GM21825 (cell line): ENCODE results near the gene RGS3.

ENCODE experiments used
- ATAC-seq: cut with Tn5 transposase; IDR thresholded peaks from one replicate; pipeline ENCODE4 v1.9.1; 2021; ENCODE audit warnings: mild to moderate bottlenecking, moderate library complexity; ENCODE audit not compliant: unreplicated experiment

The RGS3 gene

DNA sequence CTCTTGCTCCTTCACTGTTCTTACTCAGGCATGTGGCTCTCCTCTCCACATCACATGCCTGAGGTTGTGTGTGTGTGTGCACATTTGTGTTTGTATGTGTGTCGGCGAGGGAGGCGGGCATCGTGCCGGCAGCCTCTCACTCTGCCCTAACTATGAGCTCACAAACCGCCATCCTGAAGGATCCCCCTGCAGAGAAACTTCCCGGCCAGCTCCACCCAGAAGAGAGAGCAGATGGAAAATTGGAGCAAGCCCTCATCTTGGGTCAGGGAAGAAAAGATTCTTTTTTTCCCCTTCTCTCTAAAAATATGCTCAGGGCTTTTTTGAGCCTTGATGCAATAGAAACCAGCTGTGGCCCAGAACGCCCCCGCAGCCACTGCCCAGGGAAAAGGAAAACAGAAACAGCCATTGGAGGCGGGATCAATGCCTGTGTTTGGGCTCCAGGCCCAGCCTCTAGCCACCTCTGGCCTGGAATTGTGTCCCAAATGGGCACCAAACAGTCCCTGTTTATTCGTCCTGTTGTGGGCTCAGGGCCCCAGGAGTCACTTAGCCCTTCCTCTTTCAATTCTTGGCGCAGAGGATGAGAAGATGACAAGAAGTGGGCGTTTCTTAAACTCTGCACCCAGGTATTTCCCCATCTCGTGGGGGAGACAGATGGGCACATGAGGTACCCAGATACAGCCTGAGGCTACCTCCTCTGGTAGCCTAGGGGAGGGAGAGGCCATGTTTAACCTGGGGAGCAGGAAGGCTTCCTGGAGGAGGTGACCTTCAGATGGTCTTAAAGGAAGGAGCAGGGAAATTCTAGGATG, 151.5 kb downstream of the RGS3 start:
- peak; percentile 54 for ATAC-seq

DNA sequence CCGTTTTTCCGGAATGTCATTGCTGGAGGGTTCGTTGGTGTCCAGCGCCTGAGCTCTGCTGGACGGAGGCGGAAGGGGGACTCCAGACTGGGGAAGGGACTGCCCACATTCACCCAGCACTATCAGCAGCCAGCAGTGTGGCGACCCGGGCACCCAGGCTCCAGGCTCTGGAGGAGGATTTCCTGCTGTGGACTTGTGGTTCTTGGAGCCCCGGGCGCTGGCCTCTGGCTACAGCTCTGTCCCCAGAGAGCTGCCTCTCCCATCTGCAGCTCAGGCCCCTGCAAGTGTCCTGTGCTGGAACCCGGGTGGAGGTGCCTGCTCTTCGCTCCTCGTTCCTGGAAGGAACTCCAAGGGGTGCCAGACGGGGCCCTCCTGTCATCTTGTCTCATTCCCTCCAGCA, 152.6 kb downstream of the RGS3 start:
- no peak for ATAC-seq

DNA sequence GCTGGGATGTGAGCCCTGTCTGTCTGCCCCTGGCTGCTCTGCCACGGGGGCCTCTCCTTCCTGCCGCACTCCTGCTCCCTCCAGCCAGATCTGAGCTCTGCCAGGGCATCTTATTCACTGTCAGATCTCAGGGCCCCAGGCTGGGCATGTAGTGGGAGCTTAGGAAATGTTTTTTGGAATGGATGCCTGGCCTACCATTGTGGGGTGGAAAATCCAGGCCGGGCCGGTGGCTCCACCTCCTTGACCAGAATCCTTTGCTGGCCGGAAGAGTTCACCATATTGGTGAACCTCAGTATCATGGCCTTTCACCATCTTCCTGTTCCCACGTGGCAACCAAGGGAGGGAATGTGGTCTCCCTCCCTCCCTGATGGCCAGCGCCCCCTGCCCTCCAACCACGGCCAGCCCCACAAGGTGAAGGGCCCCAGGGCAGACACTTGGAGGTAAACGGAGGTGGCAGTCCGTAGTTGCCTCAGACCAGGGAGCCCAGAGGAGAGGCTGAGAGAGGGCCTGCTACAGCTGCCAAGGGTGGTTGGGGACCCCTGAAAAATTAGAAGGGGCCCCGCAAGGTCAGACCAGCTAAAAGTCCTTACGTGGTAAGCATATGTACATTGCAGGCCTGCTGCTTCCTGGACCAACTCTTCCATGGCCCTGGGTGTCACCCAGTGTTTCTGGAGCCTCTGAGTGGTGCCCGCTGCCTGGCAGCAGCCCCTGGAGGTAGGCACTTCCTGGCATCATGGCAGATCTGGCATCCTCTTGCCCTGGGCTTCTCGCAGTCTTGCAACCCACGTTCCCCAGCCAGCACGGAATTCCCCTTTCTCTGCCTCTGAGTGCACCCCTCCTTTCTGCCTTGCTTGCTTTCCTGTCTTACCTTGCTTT, 153.3 kb downstream of the RGS3 start:
- ATAC-seq: no peak

DNA sequence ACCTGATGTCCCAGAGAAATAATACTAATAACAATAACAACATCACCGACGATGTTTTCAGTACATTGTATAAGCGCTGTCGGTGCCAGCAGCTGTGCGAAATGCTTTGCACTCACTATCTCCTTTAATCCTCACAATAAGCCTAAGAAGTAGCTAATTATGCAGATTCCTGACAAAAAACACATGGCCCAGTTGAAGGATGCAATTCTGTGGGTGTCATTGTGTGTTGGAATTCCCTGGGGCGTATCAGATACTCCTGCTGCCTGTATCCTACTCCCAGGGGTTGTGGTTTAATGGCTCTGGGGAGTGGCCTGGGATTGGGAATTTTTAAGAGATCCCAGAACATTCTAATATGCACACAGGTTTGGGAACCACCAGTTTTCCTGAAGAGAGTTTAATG, 154.0 kb downstream of the RGS3 start:
- ATAC-seq: no peak

DNA sequence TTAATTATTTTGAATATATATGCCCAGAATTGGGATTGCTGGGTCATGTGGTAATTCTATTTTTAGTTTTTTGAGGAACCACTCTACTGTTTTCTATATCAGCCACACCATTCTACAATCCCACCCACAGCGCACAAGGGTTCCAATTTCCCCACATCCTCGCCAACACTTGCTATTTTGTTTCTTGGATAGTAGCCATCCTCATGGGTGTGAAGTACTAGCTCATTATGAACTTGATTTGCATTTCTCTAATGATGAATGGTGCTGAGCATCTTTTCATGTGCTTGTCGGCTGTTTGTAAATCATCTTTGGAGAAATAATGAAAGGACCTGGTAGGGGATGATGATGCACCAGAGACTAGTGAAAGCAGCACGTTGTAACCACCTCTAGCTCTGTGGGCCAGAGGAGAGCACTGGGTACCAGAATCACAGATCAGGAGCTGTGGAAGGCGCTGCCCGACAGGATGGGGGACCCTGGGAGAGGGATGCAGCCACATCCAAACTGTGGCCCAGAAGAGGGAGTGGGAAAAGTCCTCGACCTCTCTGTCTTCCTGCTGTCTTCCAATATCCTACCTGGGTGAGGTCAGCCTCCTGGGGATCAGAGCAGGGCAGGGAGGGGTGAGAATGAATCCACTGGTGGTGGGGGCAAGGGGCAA, 155.4 kb downstream of the RGS3 start:
- no peak for ATAC-seq

DNA sequence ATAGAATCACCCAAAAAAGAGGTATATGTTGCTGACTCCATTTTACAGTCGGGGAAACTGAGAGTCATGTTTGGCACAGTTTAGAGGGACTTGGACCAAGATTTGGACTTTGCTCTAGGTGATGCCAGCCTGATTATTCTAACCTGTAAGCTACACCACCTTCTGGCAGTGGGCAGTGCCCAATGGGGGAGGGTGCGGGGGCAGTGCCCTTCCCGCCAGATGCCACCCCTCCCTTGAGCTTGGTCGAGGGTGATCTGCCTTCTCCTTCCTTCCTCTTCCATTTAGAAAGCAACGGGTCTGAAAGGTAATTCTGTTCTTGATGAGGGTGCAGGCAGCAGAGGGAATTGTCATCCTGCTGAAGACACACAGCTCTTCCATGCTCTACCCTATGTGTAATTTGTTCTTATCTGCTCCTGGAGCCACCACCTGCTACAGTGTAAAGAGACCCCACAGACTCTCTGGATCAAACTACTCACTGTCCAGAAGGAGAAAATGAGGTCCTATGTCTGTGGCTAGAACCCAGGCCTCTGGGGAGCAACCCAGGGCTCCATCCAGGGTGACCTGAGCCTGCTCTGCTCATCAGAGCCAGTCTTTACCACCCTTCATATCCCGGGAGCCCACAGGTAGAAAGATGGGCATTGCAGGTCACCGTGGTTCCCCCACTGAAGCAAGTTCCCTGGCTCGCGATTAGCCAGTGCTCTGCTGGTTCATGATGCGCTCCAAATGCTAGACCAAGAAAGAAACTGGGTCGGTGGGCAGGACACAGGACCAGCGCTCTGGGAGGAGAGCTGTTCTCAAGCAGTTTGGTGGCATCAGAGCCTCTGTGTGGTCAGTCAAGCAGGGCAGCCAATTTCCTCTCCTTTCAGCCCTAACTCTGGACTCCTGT, 156.2 kb downstream of the RGS3 start:
- ATAC-seq: no peak

DNA sequence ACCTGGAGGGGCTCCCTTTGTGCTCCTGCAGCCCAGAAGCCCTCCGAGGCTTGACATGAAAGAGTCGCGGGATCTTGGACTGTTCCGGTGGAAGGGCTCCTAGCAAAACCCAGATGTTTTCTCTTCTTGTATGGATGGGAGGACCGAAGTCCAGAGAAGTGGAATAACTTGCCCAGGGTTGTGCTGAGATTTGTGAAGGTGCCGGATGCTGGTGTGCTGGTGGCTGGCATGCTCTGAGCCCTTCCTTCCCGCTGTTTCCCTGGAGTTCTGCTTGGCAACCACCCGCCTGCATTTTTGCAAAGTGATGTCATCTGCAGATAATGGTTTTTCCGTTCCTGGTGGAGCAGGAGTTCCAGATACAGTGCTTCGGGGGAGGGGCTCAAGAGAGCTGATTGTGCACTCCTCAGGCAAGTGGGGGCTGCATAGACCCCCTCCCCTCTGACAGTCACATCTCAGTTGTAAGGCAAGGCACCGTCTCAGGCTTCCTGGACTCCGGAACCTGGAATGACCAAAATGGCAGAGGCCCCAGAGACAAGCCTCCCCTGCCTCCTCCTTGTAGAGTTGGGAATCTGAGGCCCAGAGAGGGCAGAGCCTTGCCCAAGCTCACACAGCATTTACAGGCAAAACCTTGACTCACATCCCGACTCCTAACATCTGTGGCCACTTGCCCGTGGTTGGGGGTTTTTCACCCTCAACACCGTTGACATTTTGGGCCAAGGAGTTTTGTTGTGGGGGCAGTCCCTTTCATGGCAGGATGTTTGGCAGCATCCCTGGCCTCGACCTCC, 157.0 kb downstream of the RGS3 start:
- ATAC-seq: no peak

DNA sequence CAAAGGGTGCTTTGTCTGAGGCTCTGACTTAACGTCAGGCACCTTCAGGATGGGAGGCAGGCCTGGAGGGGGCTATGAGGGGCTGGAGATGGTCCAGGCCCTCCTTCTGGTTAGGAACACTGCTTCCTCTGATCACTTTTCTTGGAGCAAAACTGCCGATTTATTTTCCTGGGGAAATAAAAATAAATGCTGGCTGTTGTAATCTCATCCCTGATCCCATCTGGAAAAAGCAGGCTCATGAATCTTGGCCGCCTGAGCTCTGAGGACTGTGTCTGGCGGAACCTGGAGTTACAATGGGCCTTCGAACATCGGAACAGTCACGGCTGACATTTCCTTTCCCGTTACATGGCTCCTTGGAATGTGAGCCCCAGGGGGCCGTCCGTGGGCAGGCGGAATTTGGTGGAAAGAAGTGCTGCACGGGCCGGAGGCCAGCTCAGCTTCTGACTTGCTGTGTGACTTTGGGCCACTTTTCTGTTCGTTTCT, 157.8 kb downstream of the RGS3 start:
- ATAC-seq: no peak

DNA sequence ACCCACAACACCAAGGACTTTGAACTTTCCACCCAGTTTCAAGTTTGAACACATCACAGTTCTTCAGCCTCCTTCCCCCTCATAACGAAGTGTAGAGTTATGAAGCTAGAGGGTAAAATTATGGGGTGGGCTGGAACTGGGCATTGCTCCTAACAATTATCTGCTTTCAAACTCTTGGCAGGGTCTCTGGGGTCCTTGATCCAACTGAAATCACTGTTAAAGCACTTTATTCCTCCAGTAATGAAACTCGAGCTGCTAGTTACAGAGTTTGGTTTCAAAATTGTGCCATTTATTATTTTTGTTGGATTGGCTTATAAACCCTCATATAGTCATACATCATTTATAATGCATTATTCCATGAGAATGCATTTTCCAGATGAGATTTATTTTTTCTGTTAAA, 158.5 kb downstream of the RGS3 start:
- no peak for ATAC-seq

DNA sequence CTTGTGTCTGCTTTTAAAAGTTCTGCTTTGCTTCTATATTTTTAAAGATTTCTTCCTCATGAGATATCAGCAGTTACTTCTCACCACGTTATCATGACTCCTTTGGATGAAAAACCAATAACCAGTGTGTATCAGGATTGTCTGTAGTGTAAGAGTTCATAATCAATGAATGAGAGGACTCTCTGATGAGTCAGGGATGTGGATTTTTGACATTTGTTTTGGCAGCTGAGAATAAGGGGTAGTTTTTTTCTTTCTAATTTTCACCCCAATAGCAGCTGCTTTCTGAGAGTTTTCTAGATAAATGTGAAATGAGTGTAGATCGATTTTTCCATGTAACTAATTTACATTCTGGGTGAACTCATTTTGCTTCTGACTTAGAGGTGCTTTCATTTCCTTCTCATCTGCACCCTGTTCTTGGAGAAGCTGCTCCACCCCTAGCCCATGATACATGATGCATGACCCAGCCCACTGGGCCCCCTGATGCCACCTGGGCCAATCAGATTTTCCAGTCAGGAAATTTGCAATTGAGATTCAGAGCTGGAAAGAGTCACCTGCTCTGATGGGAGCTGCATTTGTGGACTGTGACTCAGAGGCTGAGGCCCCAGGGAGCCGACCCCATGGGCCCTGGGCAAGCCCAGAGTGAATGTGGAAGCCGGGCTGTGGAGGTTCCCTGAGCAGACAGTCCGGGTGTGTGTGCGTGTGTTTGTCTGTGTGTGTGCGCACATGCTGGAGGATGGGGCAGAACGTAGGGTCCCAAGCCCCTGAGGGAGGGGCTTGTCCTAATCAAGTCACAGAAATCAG, 159.3 kb downstream of the RGS3 start:
- peak; percentile 84 for ATAC-seq

DNA sequence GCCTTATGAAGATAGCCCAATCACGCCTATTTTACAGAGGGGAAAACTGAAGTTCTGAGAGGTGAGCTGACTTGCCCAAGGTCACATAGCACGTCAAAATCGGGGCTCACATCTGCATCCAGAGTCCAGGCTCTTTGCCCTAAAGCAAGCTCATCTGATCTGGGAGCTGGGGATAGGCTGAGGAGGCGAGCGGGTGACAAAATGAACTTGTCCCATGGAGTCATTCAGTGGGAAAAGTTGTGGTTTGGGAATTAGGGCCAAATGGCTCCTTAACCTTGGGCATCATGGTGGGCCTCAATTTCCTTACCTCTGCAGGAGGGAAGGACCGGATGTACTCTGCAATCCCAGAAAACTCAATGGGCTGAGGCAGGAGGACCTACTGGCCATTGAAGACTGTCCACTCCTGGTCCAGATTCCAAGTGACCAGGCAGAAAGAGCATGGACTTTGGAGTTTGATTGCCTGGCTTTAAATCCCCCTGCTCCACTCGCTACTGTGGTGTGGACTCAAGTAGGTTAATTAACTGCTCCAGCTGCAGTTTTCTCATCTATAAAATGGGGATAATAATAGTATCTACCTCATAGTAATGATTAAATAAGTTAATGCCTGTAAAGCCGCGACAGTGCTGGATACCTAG, 160.4 kb downstream of the RGS3 start:
- ATAC-seq: no peak

DNA sequence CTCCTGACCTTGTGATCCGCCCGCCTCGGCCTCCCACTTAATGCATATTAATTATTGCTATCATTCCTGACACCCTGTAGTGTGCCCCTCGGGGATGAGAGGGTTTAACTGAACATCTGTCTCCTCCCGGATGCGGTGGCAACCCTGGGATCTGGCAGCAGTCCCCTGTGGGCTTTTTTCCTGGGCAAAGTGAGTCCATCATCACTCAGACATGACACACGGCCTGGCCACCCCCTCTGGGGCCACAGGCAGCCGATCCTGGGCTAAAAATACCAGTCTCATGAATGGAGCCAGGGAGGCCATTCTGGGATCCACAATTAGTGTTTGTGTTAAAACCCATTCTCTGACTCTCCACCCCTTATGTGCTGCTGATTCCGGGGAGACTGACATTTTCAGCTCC, 161.2 kb downstream of the RGS3 start:
- no peak for ATAC-seq

DNA sequence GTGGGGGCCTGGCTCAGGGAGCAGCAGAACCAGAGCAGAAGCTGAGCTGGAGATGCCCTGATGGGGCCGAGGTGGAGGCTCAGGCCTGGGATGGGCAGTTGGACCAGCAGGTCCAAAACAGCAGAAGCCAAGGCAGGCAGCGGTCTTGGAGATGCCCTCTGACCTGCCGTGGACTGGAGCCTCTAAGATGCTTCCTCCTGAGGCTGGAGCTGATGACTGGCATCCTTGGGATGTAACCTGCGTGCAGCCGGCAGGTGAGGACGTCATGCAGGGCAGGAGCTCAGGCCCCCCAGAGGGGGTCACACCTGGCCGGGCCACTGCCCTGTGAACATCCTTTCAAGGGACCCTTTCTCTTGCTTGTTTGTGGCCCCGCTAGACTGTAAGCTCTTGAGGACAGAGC, 162.0 kb downstream of the RGS3 start:
- no peak for ATAC-seq

DNA sequence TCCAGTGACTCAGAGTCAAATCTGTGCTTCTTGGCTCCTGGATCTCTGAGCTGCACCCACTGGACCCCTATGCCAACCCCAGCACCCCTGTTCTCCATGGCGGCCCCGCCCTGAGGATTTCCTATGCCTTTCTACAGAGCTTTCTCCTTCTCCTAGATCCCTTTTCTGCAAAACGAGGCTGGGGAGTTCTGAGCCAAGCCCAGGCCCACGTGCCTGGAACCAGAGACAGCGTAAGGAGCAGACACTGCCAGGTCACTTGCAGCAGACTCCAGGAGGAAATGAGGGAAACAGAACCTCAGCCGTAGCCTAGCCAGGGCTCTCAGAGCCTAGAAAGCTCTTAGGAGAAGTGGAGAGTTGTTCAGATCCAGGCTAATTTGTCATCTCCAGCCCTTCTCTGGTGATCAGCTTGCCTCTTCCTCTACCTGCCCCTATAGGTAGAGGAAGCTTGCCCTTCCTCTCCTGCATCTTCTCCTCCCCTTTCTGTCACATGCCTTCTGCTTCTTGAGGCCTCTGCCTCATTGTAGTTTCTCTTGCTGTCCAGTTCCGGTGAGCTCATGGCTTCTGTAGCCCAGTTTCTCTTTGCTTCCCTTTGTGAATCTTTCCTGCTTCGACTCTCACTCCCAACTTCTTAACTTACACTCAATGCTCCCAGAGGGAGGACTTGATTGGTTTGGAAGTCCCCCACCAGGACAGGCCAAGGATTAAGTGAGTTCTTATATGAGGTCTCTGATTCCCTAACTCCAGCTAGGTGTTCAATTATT, 163.4 kb downstream of the RGS3 start:
- no peak for ATAC-seq

DNA sequence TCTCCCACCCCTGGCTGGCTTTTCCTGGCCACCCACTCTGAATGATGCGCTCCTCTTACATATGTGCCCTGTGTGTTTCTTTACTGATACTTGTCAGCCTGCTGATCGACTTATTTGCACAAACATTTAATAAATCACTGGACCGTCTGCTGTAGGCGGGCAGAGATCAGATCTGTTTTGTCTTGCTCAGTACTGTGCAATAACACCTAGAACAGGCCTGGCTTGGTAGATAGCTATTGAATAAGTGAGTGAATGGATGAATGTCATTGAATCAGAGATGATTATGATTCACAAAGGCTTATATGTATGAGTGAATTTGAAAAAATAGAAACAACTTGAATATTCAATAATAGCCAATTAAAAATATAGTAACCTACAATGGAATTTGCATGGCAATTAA, 165.1 kb downstream of the RGS3 start:
- ATAC-seq: no peak

DNA sequence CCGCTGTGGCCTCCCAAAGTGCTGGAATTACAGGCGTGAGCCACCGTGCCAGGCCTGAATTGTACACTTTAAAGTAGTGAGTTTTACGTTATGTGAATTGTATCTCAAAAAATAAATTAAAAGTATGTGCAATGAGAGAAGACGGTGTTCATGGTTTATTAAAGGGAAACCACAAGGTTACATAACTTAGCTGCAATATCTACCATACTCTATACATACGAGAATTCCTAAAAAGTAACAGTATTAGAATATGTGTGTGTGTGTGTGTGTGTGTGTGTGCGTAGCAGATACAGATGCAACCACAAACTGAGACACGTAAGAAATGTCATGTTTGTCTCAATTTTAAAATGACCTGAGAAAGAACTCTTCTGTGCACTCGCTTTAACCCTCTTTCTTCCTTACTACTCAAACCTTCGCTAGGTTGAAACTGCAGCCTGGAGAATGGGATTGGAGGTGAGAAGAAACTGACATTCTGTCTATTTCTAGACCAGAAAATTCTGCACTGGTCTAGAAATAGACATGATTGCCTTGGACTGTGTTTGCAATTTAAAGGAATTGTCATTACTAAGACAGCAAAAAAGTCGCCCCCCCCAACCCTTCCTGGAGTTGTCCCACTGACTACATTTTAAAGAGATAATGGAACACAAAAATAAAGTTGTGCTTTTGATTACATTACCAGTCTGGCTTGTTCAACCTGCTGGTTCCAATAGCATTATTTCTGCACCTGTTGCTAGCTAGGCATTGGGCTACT, 167.0 kb downstream of the RGS3 start:
- no peak for ATAC-seq

DNA sequence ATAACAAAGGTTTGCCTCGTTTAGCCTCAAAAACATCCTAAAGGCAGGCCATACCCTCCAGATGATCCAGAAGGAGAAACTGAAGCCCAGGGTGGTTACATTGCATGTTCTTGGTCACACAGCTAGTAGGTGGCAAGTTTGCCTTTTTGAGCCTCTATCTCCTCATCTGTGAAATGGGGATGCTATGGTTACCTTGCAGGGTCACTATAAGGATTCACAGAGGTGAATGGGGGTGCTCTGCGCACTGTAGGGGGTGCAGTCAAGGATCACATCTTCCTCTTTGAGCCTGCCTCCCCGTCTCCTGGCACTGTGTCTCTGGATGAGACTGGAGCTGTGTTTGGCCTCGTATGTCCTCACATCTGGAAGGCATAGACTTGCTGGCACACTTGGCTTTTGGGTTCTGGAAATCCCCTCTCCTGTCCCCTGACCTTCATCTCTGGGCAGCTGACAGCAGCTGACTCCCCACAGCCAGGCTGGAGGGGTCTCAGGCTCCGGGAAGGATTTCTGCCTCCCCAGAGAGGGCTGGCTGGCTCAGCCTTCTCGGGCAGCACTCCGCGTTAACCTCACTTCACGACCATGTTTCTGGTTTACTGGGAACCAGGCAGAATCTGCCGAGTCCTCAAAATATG, 167.7 kb downstream of the RGS3 start:
- no peak for ATAC-seq
